Neural progenitor cell (in vitro differentiated cells): ENCODE measurements around the gene DNAAF6. TPM values are rescaled to one million over a fixed set of nuclear protein-coding genes. Genes with fewer than 3 reads are reported as not detected.

ENCODE experiments used
- DNase-seq: peaks from one replicate; pipeline ENCODE4 v3.0.0-alpha.2; 2016; ENCODE audit warnings: low spot score
- H2AFZ ChIP-seq: fragments of 200-600 bp; sonication (generic); replicated peaks from 2 replicates; pipeline ENCODE4 v1.6.1; 2016; ENCODE audit warnings: antibody characterized with exemption
- H3F3A ChIP-seq: fragments of 200-600 bp; sonication (generic); 2 replicates; pipeline ENCODE4 v1.6.1; 2016; ENCODE audit warnings: antibody characterized with exemption, low read depth
- H3K27ac ChIP-seq: fragments of 200-600 bp; sonication (generic); 2 replicates; pipeline ENCODE4 v1.5.1; 2016; ENCODE audit warnings: mild to moderate bottlenecking
- H3K27me3 ChIP-seq: fragments of 200-600 bp; sonication (generic); 2 replicates; pipeline ENCODE4 v1.6.1; 2016; ENCODE audit warnings: mild to moderate bottlenecking, moderate library complexity
- H3K36me3 ChIP-seq: fragments of 200-600 bp; sonication (generic); 2 replicates; pipeline ENCODE4 v1.5.1; 2016
- H3K4me1 ChIP-seq: fragments of 200-600 bp; sonication (generic); 2 replicates; pipeline ENCODE4 v1.6.1; 2016; ENCODE audit warnings: mixed run types
- H3K4me2 ChIP-seq: fragments of 200-600 bp; sonication (generic); 2 replicates; pipeline ENCODE4 v1.6.1; 2016
- H3K4me3 ChIP-seq: fragments of 200-600 bp; sonication (generic); 2 replicates; pipeline ENCODE4 v1.5.1; 2016
- H3K79me2 ChIP-seq: fragments of 200-600 bp; sonication (generic); 2 replicates; pipeline ENCODE4 v1.6.1; 2016; ENCODE audit warnings: low read depth
- H3K9ac ChIP-seq: fragments of 200-600 bp; sonication (generic); 2 replicates; pipeline ENCODE4 v1.6.1; 2016
- H3K9me3 ChIP-seq: fragments of 200-600 bp; sonication (generic); 2 replicates; pipeline ENCODE4 v1.5.1; 2016; ENCODE audit warnings: low read depth
- H4K20me1 ChIP-seq: fragments of 200-600 bp; sonication (generic); 2 replicates; pipeline ENCODE4 v1.6.1; 2016; ENCODE audit warnings: low read depth
- H3K27ac Mint-ChIP-seq: 3 replicates; pipeline ENCODE4 v1.8.0; 2021; ENCODE audit warnings: mixed read lengths
- H3K27me3 Mint-ChIP-seq: 2 replicates; pipeline ENCODE4 v1.8.0; 2022; ENCODE audit warnings: low read depth, mild to moderate bottlenecking, inconsistent platforms, moderate library complexity, mixed read lengths; ENCODE audit not compliant: insufficient read depth
- H3K36me3 Mint-ChIP-seq: 3 replicates; pipeline ENCODE4 v1.8.0; 2021; ENCODE audit warnings: mixed read lengths
- H3K4me1 Mint-ChIP-seq: 3 replicates; pipeline ENCODE4 v1.8.0; 2021; ENCODE audit warnings: mixed read lengths
- H3K4me3 Mint-ChIP-seq: 3 replicates; pipeline ENCODE4 v1.8.0; 2021; ENCODE audit warnings: mild to moderate bottlenecking, moderate library complexity, mixed read lengths
- H3K9me3 Mint-ChIP-seq: 3 replicates; pipeline ENCODE4 v1.8.0; 2020; ENCODE audit warnings: mixed read lengths
- EZH2 ChIP-seq: fragments of 200-600 bp; sonication (generic); IDR thresholded peaks from 2 replicates; pipeline ENCODE4 v1.6.1; 2017; ENCODE audit warnings: antibody characterized with exemption, mild to moderate bottlenecking, moderate library complexity
- EZH2phosphoT487 ChIP-seq: fragments of 200-600 bp; sonication (generic); IDR thresholded peaks from 2 replicates; pipeline ENCODE4 v1.6.1; 2017; ENCODE audit warnings: antibody characterized with exemption
- total RNA-seq: library from RNA; depleted of rRNA; stranded (reverse); fragments of >200 nt; gene quantifications from 2 replicates; pipeline ENCODE4 v1.2.3, GENCODE V29; 2015; ENCODE audit warnings: low replicate concordance
- TF ChIP-seq, protein P1 (sequence below): fragments of 200-600 bp; sonication (generic); IDR thresholded peaks from 2 replicates; pipeline ENCODE4 v1.5.1; 2017; ENCODE audit warnings: antibody characterized with exemption, mild to moderate bottlenecking

DNAAF6 gene
- total RNA-seq, 1 donor from 2014 or later, result 0.07 TPM

GRCh38 chrX:107273795-107274194, 67.4 kb downstream of the DNAAF6 start:
- peaks cover 4% of the 10 kb centered on the region for H3K9me3 ChIP-seq
- Mint-ChIP-seq H3K27ac (no peak overlapping the region), H3K27me3 (peaks cover 6% of the 10 kb centered on the region), H3K36me3 (no peaks in the 10 kb centered on the region), H3K4me3 (no peak overlapping the region), H3K9me3 (peaks cover 13% of the 10 kb centered on the region), H3K4me1 (no peaks in the 10 kb centered on the region)
- H4K20me1 ChIP-seq, result no peaks in the 10 kb centered on the region
- H3K79me2 ChIP-seq, result no peaks in the 10 kb centered on the region
- no peak overlapping the region for H3K4me3 ChIP-seq
- no peak overlapping the region for H3K27ac ChIP-seq
- no peaks in the 10 kb centered on the region for H3K36me3 ChIP-seq
- no peak for DNase-seq
- TF ChIP-seq EZH2 (no peak), EZH2phosphoT487 (no peak)
- TF ChIP-seq, protein P1, sequence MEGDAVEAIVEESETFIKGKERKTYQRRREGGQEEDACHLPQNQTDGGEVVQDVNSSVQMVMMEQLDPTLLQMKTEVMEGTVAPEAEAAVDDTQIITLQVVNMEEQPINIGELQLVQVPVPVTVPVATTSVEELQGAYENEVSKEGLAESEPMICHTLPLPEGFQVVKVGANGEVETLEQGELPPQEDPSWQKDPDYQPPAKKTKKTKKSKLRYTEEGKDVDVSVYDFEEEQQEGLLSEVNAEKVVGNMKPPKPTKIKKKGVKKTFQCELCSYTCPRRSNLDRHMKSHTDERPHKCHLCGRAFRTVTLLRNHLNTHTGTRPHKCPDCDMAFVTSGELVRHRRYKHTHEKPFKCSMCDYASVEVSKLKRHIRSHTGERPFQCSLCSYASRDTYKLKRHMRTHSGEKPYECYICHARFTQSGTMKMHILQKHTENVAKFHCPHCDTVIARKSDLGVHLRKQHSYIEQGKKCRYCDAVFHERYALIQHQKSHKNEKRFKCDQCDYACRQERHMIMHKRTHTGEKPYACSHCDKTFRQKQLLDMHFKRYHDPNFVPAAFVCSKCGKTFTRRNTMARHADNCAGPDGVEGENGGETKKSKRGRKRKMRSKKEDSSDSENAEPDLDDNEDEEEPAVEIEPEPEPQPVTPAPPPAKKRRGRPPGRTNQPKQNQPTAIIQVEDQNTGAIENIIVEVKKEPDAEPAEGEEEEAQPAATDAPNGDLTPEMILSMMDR, result no peak
- H2AFZ ChIP-seq, result no peak overlapping the region
- peaks cover 26% of the 10 kb centered on the region for H3K27me3 ChIP-seq
- no peak overlapping the region for H3K9ac ChIP-seq
- H3K4me1 ChIP-seq, result no peaks in the 10 kb centered on the region
- H3K4me2 ChIP-seq, result no peak overlapping the region
- H3F3A ChIP-seq, result no peaks in the 10 kb centered on the region

GRCh38 chrX:107288676-107289075, 82.3 kb downstream of the DNAAF6 start:
- no peak overlapping the region for H3K27ac ChIP-seq
- TF ChIP-seq EZH2phosphoT487 (no peak), EZH2 (no peak)
- TF ChIP-seq, protein P1, result no peak
- H3K27ac Mint-ChIP-seq, result no peak overlapping the region
- H3K9me3 ChIP-seq, result peaks cover 4% of the 10 kb centered on the region
- no peak overlapping the region for H3K9ac ChIP-seq
- no peaks in the 10 kb centered on the region for H3K9me3 Mint-ChIP-seq
- H3K4me1 Mint-ChIP-seq, result no peaks in the 10 kb centered on the region
- H3K27me3 ChIP-seq, result peaks cover under 1% of the 10 kb centered on the region
- H4K20me1 ChIP-seq, result no peaks in the 10 kb centered on the region
- no peaks in the 10 kb centered on the region for H3K36me3 Mint-ChIP-seq
- H2AFZ ChIP-seq, result no peak overlapping the region
- H3K4me1 ChIP-seq, result peaks cover 10% of the 10 kb centered on the region
- no peak for DNase-seq
- H3K79me2 ChIP-seq, result no peaks in the 10 kb centered on the region
- H3K36me3 ChIP-seq, result no peaks in the 10 kb centered on the region
- peak overlapping the region; percentile 49 for H3K4me2 ChIP-seq
- H3K4me3 Mint-ChIP-seq, result no peak overlapping the region
- no peak overlapping the region for H3K4me3 ChIP-seq
- peaks cover 5% of the 10 kb centered on the region for H3K27me3 Mint-ChIP-seq
- H3F3A ChIP-seq, result no peaks in the 10 kb centered on the region

DNA sequence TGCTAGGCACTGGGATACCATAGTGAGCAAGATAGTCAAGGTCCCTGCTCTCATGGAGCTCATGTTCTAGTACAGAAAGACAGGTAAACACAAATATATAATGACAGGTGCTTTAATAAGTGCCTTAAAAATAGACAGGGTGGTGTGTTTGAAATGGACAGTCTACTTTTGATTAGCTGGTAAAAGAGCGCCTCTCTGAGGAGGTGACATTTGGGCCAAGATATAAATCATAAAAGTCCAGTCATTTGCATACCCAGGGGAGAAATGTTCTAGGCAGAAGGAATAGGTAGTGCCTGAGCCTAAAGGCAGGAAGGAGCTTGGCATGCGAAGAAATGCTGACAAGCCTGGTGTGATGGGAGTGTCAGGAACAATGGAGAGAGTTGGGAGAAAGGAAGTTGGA, 83.6 kb downstream of the DNAAF6 start:
- Histone ChIP-seq H3K9ac (no peak overlapping the region), H3K27me3 (no peaks in the 10 kb centered on the region), H3K4me3 (no peak overlapping the region), H2AFZ (no peak overlapping the region), H3K9me3 (peaks cover 4% of the 10 kb centered on the region), H3K79me2 (no peaks in the 10 kb centered on the region), H3F3A (no peaks in the 10 kb centered on the region), H3K36me3 (no peaks in the 10 kb centered on the region), H3K4me2 (no peak overlapping the region), H3K4me1 (peaks cover 10% of the 10 kb centered on the region), H4K20me1 (no peaks in the 10 kb centered on the region), H3K27ac (no peak overlapping the region)
- Mint-ChIP-seq H3K9me3 (no peaks in the 10 kb centered on the region), H3K4me1 (no peaks in the 10 kb centered on the region), H3K27ac (no peak overlapping the region), H3K27me3 (peaks cover 5% of the 10 kb centered on the region), H3K4me3 (no peak overlapping the region), H3K36me3 (no peaks in the 10 kb centered on the region)
- TF ChIP-seq, protein P1, result no peak
- TF ChIP-seq EZH2 (no peak), EZH2phosphoT487 (no peak)
- no peak for DNase-seq
